Tibial nerve (tissue), 4 donors: ENCODE results near the gene IMPACT. TPM values are rescaled to one million over a fixed set of nuclear protein-coding genes. Genes with fewer than 3 reads are reported as not detected.

Experiments
- DNase-seq, 2 donors: peaks; one replicate each; pipeline ENCODE4 v3.0.0-alpha.2; 2019; ENCODE audit warnings: low spot score in 2 of 2
- H3K27ac ChIP-seq, 4 donors: fragments of 200-600 bp; sonication (generic) in 3 of 4; one replicate each; pipeline ENCODE4 v1.5.1; 2017 to 2019; ENCODE audit warnings: mild to moderate bottlenecking in 1 of 4
- H3K27me3 ChIP-seq, 2 donors: fragments of 200-600 bp; sonication (generic) in 1 of 2; one replicate each; pipeline versions ENCODE4 v1.5.1 to v1.6.0; 2017 to 2019
- H3K36me3 ChIP-seq, 3 donors: fragments of 200-600 bp; sonication (generic); one replicate each; pipeline ENCODE4 v1.5.1; 2018 to 2019
- H3K4me1 ChIP-seq, 4 donors: fragments of 200-600 bp; sonication (generic) in 3 of 4; one replicate each; pipeline ENCODE4 v1.5.1; 2017 to 2019
- H3K4me3 ChIP-seq, 4 donors: fragments of 200-600 bp; sonication (generic) in 3 of 4; one replicate each; pipeline ENCODE4 v1.5.1; 2017 to 2019; ENCODE audit warnings: mild to moderate bottlenecking in 1 of 4, moderate library complexity in 1 of 4
- H3K9me3 ChIP-seq, 4 donors: fragments of 200-600 bp; sonication (generic) in 3 of 4; one replicate each; pipeline ENCODE4 v1.5.1; 2017 to 2019
- CTCF ChIP-seq, 5 experiments: fragments of 200-600 bp in 3 of 5; fragments of 450-650 bp in 2 of 5; sonication (generic) in 3 of 5; IDR thresholded peaks; one replicate each; pipeline ENCODE4 v1.5.1; 2016 to 2019; ENCODE audit warnings: antibody characterized with exemption in 5 of 5, mild to moderate bottlenecking in 3 of 5, moderate library complexity in 2 of 5
- EP300 ChIP-seq, 2 donors: sonication (generic); formaldehyde crosslinking; IDR thresholded peaks; one replicate each; pipeline ENCODE4 v1.6.1; 2017; ENCODE audit warnings: antibody characterized with exemption in 2 of 2, mild to moderate bottlenecking in 1 of 2
- POLR2A ChIP-seq, 2 donors: fragments of 450-650 bp; IDR thresholded peaks; one replicate each; pipeline ENCODE4 v1.6.1; 2017; ENCODE audit warnings: antibody characterized with exemption in 2 of 2, mild to moderate bottlenecking in 2 of 2, moderate library complexity in 2 of 2
- WGBS, 2 donors: methylation state at CpG; one replicate each; pipeline ENCODE4 v1.1.5; 2018; 5-methylcytosine and 5-hydroxymethylcytosine counted together
- total RNA-seq, 4 donors: library from RNA; depleted of rRNA; stranded (reverse); fragments of >200 nt; gene quantifications; one replicate each; pipeline ENCODE4 v1.1.0, GENCODE V29; 2016

IMPACT gene
- total RNA-seq, 4 donors from 2014 or later = 18.6 to 30.2 (median 21.7) TPM

- Histone ChIP-seq H3K9me3 (no peaks in the 10 kb centered on the region), H3K36me3 (no peaks in the 10 kb centered on the region), H3K27ac (no peak overlapping the region), H3K4me1 (peaks cover 0 to 11% (median 0%) of the 10 kb centered on the region in 4 donors), H3K27me3 (no peaks in the 10 kb centered on the region), H3K4me3 (no peak overlapping the region)
- 75 to 80% methylated on average over 21 of the region's 21 CpGs for WGBS, 2 donors
- TF ChIP-seq CTCF (IDR thresholded peaks at IDR 0.05) = no peak
- no peak for TF ChIP-seq POLR2A (IDR thresholded peaks at IDR 0.05)
- no peak for TF ChIP-seq EP300 (IDR thresholded peaks at IDR 0.05)
- no peak for DNase-seq
These were observed 65.7 kb downstream of the IMPACT start for GRCh38 chr18:24491927-24492834.

- Histone ChIP-seq H3K4me1 (no peaks in the 10 kb centered on the region), H3K27me3 (no peaks in the 10 kb centered on the region), H3K36me3 (no peaks in the 10 kb centered on the region), H3K4me3 (no peak overlapping the region), H3K9me3 (no peaks in the 10 kb centered on the region), H3K27ac (no peak overlapping the region)
- no peak for TF ChIP-seq EP300 (IDR thresholded peaks at IDR 0.05)
- TF ChIP-seq CTCF (IDR thresholded peaks at IDR 0.05) = no peak
- no peak for TF ChIP-seq POLR2A (IDR thresholded peaks at IDR 0.05)
- no peak for DNase-seq
- 89 to 93% methylated on average over 2 of the region's 2 CpGs for WGBS, 2 donors
These were observed 68.1 kb downstream of the IMPACT start for GRCh38 chr18:24494586-24494985.

GRCh38 chr18:24497031-24497754 lies 70.7 kb downstream of the IMPACT start:
- Histone ChIP-seq H3K4me3 (no peak overlapping the region), H3K9me3 (no peaks in the 10 kb centered on the region), H3K27ac (no peak overlapping the region), H3K4me1 (no peaks in the 10 kb centered on the region), H3K27me3 (no peaks in the 10 kb centered on the region), H3K36me3 (no peaks in the 10 kb centered on the region)
- DNase-seq = no peak
- no peak for TF ChIP-seq EP300 (IDR thresholded peaks at IDR 0.05)
- no peak for TF ChIP-seq POLR2A (IDR thresholded peaks at IDR 0.05)
- TF ChIP-seq CTCF (IDR thresholded peaks at IDR 0.05) = no peak
- 47 to 71% methylated on average over 1 of the region's 1 CpG for WGBS, 2 donors

- H3K27me3 ChIP-seq = no peaks in the 10 kb centered on the region
- no peaks in the 10 kb centered on the region for H3K4me1 ChIP-seq
- H3K4me3 ChIP-seq = no peak overlapping the region
- WGBS, 2 donors = 50 to 53% methylated on average over 5 of the region's 5 CpGs
- no peak for DNase-seq
- no peak for TF ChIP-seq CTCF (IDR thresholded peaks at IDR 0.05)
- no peak for TF ChIP-seq EP300 (IDR thresholded peaks at IDR 0.05)
- no peak for TF ChIP-seq POLR2A (IDR thresholded peaks at IDR 0.05)
- H3K36me3 ChIP-seq = no peaks in the 10 kb centered on the region
- no peak overlapping the region for H3K27ac ChIP-seq
- H3K9me3 ChIP-seq = no peaks in the 10 kb centered on the region
These were observed 73.3 kb downstream of the IMPACT start for GRCh38 chr18:24499814-24500213.

- Histone ChIP-seq H3K9me3 (no peaks in the 10 kb centered on the region), H3K4me1 (no peaks in the 10 kb centered on the region), H3K27ac (no peak overlapping the region), H3K4me3 (no peak overlapping the region), H3K36me3 (no peaks in the 10 kb centered on the region), H3K27me3 (no peaks in the 10 kb centered on the region)
- TF ChIP-seq EP300 (IDR thresholded peaks at IDR 0.05) (no peak), POLR2A (IDR thresholded peaks at IDR 0.05) (no peak), CTCF (IDR thresholded peaks at IDR 0.05) (no peak)
- DNase-seq = no peak
- 95 to 96% methylated on average over 2 of the region's 2 CpGs for WGBS, 2 donors
These were observed 73.7 kb downstream of the IMPACT start for GRCh38 chr18:24500217-24500616.
